ENCODE measurements around the gene NPC2. TPM values are rescaled to one million over a fixed set of nuclear protein-coding genes. Genes with fewer than 3 reads are reported as not detected.

Gene NPC2
- total and polyA plus RNA-seq, 10 donors, result 191 to 956 (median 298) TPM

DNA sequence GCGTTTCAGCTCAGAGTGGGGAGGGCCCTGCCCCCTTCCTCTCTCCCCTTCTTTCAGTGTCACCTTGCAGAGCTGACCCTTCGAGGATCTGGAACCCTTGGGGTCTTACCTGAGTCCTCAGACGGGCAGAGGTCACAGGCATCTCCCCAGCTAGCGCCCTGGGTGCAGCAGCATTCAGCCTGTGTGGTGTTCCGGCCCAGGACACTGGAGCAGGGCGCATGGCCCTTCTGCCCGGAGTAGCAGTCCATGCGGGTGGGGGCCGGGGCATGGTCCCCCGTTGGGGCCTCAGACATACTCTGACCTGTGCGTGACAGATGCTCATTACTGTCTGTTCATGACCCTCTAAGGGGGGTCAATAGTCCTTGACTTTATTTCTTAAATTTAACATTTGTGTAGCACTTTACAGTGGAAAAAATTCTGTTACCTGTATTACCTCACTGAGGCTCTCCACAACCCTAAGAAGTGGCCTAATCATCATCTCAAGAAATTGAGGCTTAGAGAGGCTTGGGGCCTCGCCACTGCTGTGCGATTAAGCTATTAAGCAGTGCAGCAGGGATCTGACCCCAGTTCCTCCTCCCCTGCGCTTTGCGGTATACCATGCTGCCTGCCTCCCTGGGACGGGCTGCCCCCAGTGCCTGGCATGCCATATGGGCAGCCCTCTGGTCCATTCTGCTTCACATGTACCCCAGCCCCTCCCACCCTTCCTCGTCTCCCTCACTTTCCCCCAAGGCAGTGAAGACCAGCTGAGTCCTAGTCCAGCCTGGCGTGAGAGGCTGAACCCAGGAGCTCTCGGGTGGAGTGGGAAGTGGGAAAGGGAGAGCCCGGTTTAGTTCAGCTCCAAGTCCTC is 12.0 kb upstream of the NPC2 start:
- H3K27me3 ChIP-seq (replicated peaks in 1 of 7), result peaks cover 0 to 15% (median 0%) of the 10 kb centered on the region in 7 donors
- intact Hi-C loops (cut with DNase I; ENCODE audit: low total_unique reads), result loop anchor here (5.0 kb wide), 1 partner anchor 107 kb away; the partner anchor contains the start of gene LTBP2
- WGBS, 5 donors, result 87 to 94% (median 91%) methylated on average over 20 of the region's 20 CpGs
- no peak for TF ChIP-seq POLR2AphosphoS5 (IDR thresholded peaks at IDR 0.05)
- TF ChIP-seq POLR2A (IDR thresholded peaks at IDR 0.05), result no peak
- TF ChIP-seq, protein P1, sequence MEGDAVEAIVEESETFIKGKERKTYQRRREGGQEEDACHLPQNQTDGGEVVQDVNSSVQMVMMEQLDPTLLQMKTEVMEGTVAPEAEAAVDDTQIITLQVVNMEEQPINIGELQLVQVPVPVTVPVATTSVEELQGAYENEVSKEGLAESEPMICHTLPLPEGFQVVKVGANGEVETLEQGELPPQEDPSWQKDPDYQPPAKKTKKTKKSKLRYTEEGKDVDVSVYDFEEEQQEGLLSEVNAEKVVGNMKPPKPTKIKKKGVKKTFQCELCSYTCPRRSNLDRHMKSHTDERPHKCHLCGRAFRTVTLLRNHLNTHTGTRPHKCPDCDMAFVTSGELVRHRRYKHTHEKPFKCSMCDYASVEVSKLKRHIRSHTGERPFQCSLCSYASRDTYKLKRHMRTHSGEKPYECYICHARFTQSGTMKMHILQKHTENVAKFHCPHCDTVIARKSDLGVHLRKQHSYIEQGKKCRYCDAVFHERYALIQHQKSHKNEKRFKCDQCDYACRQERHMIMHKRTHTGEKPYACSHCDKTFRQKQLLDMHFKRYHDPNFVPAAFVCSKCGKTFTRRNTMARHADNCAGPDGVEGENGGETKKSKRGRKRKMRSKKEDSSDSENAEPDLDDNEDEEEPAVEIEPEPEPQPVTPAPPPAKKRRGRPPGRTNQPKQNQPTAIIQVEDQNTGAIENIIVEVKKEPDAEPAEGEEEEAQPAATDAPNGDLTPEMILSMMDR (IDR thresholded peaks at IDR 0.05 in 8 of 11, conservative IDR thresholded peaks at IDR 0.05 in 3 of 11), result no peak
- no peak overlapping the region for H3K4me3 ChIP-seq
- no peaks in the 10 kb centered on the region for H3K9me3 ChIP-seq
- H3K36me3 ChIP-seq, result no peaks in the 10 kb centered on the region
- H3K4me1 ChIP-seq, result peaks cover 0 to 27% (median 14%) of the 10 kb centered on the region in 6 donors
- no peak overlapping the region for H3K27ac ChIP-seq
- no peak for DNase-seq

DNA sequence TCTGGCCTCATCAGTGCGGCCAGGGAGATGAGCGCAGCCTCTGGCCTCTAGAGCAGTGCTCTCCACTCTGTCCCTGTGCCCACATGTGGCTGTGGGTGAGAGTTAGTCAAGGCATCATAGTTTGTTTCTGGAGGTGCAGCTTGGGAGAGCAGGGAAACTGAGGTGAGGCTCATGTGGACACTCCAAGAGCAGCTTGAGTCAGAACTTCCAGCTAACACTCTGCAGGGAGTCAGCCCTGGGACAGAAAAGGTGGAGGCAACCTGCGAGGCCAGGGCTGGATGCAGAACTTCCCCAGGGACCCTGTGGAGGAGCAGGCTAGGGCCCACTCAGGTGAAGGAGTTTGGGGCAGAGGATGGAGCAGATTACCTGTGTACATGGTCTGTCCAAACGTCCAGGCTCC is 11.3 kb upstream of the NPC2 start:
- WGBS, 5 donors, result 82 to 94% (median 88%) methylated on average over 3 to 4 of the region's 4 CpGs
- TF ChIP-seq POLR2AphosphoS5 (IDR thresholded peaks at IDR 0.05), result no peak
- TF ChIP-seq, protein P1 (IDR thresholded peaks at IDR 0.05 in 8 of 11, conservative IDR thresholded peaks at IDR 0.05 in 3 of 11), result no peak
- no peak for TF ChIP-seq POLR2A (IDR thresholded peaks at IDR 0.05)
- Histone ChIP-seq H3K27ac (no peak overlapping the region), H3K4me3 (no peak overlapping the region), H3K4me1 (peaks cover 0 to 27% (median 14%) of the 10 kb centered on the region in 6 donors), H3K27me3 (replicated peaks in 1 of 7) (peaks cover 0 to 11% (median 0%) of the 10 kb centered on the region in 7 donors), H3K9me3 (no peaks in the 10 kb centered on the region), H3K36me3 (no peaks in the 10 kb centered on the region)
- no peak for DNase-seq
- intact Hi-C loops (cut with DNase I; ENCODE audit: low total_unique reads), result loop anchor here (5.0 kb wide), 1 partner anchor 108 kb away; the partner anchor contains the start of gene LTBP2

DNA sequence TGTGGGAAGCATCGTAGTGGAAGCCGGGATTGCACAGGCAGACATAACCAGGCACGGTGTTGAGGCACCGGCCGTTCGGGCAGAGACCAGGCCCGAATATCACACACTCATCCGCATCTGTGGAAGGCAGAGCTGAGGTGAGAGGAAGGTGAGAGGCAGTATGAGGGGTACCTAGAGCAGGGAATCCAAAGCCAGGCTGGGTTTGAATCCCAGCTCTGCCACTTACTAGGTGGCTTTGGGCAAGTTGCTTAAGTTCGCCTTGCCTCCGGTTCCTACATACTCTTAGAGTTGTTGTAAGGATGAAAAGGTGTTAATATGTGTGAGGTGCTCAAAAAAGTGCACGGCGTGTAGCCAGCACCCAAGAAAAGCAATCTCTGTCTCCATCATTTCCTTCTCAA is 10.8 kb upstream of the NPC2 start:
- peaks cover 0 to 27% (median 14%) of the 10 kb centered on the region in 6 donors for H3K4me1 ChIP-seq
- no peaks in the 10 kb centered on the region for H3K36me3 ChIP-seq
- DNase-seq, result no peak
- 88 to 97% (median 94%) methylated on average over 6 to 12 of the region's 12 CpGs for WGBS, 5 donors
- H3K27ac ChIP-seq, result no peak overlapping the region
- peaks cover 0 to 7% (median 0%) of the 10 kb centered on the region in 7 donors for H3K27me3 ChIP-seq (replicated peaks in 1 of 7)
- H3K9me3 ChIP-seq, result no peaks in the 10 kb centered on the region
- TF ChIP-seq POLR2AphosphoS5 (IDR thresholded peaks at IDR 0.05), result no peak
- TF ChIP-seq POLR2A (IDR thresholded peaks at IDR 0.05), result no peak
- TF ChIP-seq, protein P1 (IDR thresholded peaks at IDR 0.05 in 8 of 11, conservative IDR thresholded peaks at IDR 0.05 in 3 of 11), result no peak
- intact Hi-C loops (cut with DNase I; ENCODE audit: low total_unique reads), result loop anchor here (5.0 kb wide), 1 partner anchor 108 kb away; the partner anchor contains the start of gene LTBP2
- no peak overlapping the region for H3K4me3 ChIP-seq
